ENCODE results near the gene C2CD2. TPM values are rescaled to one million over a fixed set of nuclear protein-coding genes. Genes with fewer than 3 reads are reported as not detected.
A peak's percentile ranks its signal among the peaks of the same experiment; 100 is the strongest.

Gene C2CD2
- total RNA-seq, 4 donors from 2014 or later: 37.5 to 63.9 (median 51.6) TPM

GRCh38 chr21:41890355-41890754 lies 63.5 kb downstream of the C2CD2 start:
- no peak overlapping the region for H3K27ac ChIP-seq
- TF ChIP-seq CTCF (IDR thresholded peaks at IDR 0.05) (no peak), POLR2A (IDR thresholded peaks at IDR 0.05) (no peak), EP300 (IDR thresholded peaks at IDR 0.05) (no peak)
- peaks cover 0 to under 1% (median 0%) of the 10 kb centered on the region in 4 donors for H3K4me1 ChIP-seq
- no peaks in the 10 kb centered on the region for H3K27me3 ChIP-seq
- peaks cover 0 to 75% (median 0%) of the 10 kb centered on the region in 3 donors for H3K36me3 ChIP-seq
- H3K4me3 ChIP-seq: no peak overlapping the region
- H3K9me3 ChIP-seq: no peaks in the 10 kb centered on the region
- WGBS, 2 donors: 76 to 92% methylated on average over 6 of the region's 6 CpGs
- DNase-seq (ENCODE audit: low spot score in 2 of 2): no peak

- peaks cover 0 to 60% (median 0%) of the 10 kb centered on the region in 3 donors for H3K36me3 ChIP-seq
- no peak overlapping the region for H3K4me3 ChIP-seq
- WGBS, 2 donors: 70 to 81% methylated on average over 13 of the region's 13 CpGs
- peak; percentile 17 to 19 for DNase-seq (ENCODE audit: low spot score in 2 of 2)
- H3K9me3 ChIP-seq: no peaks in the 10 kb centered on the region
- TF ChIP-seq EP300 (IDR thresholded peaks at IDR 0.05) (peak in 1 of 2 donors; percentile 15), POLR2A (IDR thresholded peaks at IDR 0.05) (no peak), CTCF (IDR thresholded peaks at IDR 0.05) (no peak)
- no peaks in the 10 kb centered on the region for H3K27me3 ChIP-seq
- no peaks in the 10 kb centered on the region for H3K4me1 ChIP-seq
- H3K27ac ChIP-seq: peak overlapping the region in 2 of 4 donors; percentile 16 to 45
These were observed 65.0 kb downstream of the C2CD2 start for GRCh38 chr21:41888749-41889376.

GRCh38 chr21:41887667-41888066 lies 66.2 kb downstream of the C2CD2 start:
- peaks cover 0 to 48% (median 0%) of the 10 kb centered on the region in 3 donors for H3K36me3 ChIP-seq
- H3K4me3 ChIP-seq: no peak overlapping the region
- H3K4me1 ChIP-seq: no peaks in the 10 kb centered on the region

GRCh38 chr21:41886328-41886727 lies 67.5 kb downstream of the C2CD2 start:
- Histone ChIP-seq H3K9me3 (no peaks in the 10 kb centered on the region), H3K4me1 (no peaks in the 10 kb centered on the region), H3K27ac (no peak overlapping the region), H3K27me3 (no peaks in the 10 kb centered on the region), H3K4me3 (no peak overlapping the region), H3K36me3 (peaks cover 0 to 35% (median 0%) of the 10 kb centered on the region in 3 donors)
- no peak for TF ChIP-seq POLR2A (IDR thresholded peaks at IDR 0.05)
- TF ChIP-seq EP300 (IDR thresholded peaks at IDR 0.05): no peak
- TF ChIP-seq CTCF (IDR thresholded peaks at IDR 0.05): no peak
- WGBS, 2 donors: 75 to 80% methylated on average over 7 of the region's 7 CpGs
- DNase-seq (ENCODE audit: low spot score in 2 of 2): no peak

More at GRCh38 chr21:41887667-41888066, 66.2 kb downstream of the C2CD2 start:
- no peak for DNase-seq (ENCODE audit: low spot score in 2 of 2)
- Histone ChIP-seq H3K9me3 (no peaks in the 10 kb centered on the region), H3K27ac (no peak overlapping the region), H3K27me3 (no peaks in the 10 kb centered on the region)
- 80 to 89% methylated on average over 5 of the region's 5 CpGs for WGBS, 2 donors
- TF ChIP-seq EP300 (IDR thresholded peaks at IDR 0.05) (no peak), CTCF (IDR thresholded peaks at IDR 0.05) (no peak), POLR2A (IDR thresholded peaks at IDR 0.05) (no peak)

GRCh38 chr21:41885341-41886024 lies 68.3 kb downstream of the C2CD2 start:
- Histone ChIP-seq H3K36me3 (peaks cover 0 to 27% (median 0%) of the 10 kb centered on the region in 3 donors), H3K27me3 (no peaks in the 10 kb centered on the region), H3K4me1 (peaks cover 0 to under 1% (median 0%) of the 10 kb centered on the region in 4 donors), H3K4me3 (no peak overlapping the region), H3K9me3 (no peaks in the 10 kb centered on the region), H3K27ac (no peak overlapping the region)
- WGBS, 2 donors: 59 to 61% methylated on average over 22 of the region's 22 CpGs
- no peak for DNase-seq (ENCODE audit: low spot score in 2 of 2)
- no peak for TF ChIP-seq EP300 (IDR thresholded peaks at IDR 0.05)
- no peak for TF ChIP-seq POLR2A (IDR thresholded peaks at IDR 0.05)
- TF ChIP-seq CTCF (IDR thresholded peaks at IDR 0.05): no peak

Measured in tibial nerve (tissue), 4 donors.